GM18498 (cell line): Measurements from ENCODE around the gene RCE1.
A peak's percentile ranks its signal among the peaks of the same experiment; 100 is the strongest.

ENCODE experiments used
- ATAC-seq: cut with Tn5 transposase; IDR thresholded peaks from one replicate; pipeline ENCODE4 v1.9.1; 2021; ENCODE audit warnings: mild to moderate bottlenecking, moderate library complexity; ENCODE audit not compliant: unreplicated experiment

RCE1 gene

DNA sequence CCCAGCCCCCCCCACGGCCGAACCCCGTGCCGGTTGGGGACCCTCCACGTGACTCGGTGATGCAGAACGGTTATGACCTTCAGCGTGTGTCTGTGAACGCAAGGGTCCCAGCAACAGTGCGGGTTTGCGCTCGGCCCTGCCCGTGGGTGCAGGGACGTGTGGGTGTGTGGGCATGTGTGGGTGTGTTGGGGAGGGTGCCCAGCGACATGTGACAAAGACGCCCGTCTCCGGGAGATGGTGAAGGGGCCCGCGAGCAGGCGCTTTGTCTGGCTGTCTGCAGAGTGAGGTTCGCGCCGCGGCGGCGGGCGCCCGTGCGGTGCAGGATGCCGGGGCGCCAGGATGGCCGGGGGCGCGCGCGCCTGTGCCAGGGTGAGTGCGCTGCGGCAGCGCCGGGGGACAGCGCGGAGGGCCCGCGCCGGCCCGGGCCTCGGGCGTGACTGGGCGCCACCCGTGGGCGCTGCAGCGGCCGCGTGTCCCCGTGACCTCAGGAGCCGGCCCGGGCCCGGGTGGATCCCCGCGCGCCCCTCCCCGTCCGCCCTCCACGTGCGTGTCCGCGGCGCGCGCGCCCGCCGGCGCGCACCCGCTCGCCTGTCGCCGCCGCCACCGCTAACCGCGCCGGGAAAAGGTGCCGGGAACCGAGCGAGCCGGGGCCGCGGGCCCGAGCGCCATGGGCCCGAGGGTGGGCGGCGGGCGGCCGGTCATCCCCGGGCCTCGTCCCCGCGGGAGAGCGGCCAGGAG is 13.4 kb downstream of the RCE1 start, which contains the start of gene LRFN4:
TSS of gene LRFN4 (plus strand) at position 569 of the 738 bp plus-strand sequence. CDS start 681 bp downstream, outside the sequence.
- ATAC-seq, result peak; percentile 39

DNA sequence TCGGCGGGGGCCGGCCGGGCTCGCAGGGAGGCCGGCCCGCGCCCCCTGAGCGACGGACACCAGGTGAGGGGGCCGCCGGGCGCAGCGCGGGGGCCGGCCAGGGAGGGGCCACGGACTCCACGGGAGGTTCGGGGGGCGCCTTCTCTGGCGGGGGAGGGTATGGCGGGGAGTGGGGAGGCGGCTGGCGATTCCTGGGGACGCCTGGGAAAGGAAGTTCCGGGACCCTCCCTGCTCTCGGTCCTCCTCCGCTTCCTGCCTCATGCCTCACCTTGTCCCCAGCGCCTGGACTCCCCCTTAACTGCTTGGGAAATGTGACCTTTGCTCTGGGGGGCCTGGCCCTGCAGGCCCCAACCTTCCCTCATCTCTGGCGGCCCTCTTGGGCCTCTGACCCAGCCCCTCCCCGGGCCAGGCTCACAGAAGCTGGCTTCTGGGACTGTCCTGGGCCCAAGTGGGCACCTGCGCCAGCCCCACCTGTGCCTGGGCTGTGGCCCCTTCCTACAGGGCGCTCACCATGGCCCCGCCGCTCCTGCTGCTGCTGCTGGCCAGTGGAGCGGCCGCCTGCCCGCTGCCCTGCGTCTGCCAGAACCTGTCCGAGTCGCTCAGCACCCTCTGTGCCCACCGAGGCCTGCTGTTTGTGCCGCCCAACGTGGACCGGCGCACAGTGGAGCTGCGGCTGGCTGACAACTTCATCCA is 14.1 kb downstream of the RCE1 start:
- peak; percentile 11 for ATAC-seq

DNA sequence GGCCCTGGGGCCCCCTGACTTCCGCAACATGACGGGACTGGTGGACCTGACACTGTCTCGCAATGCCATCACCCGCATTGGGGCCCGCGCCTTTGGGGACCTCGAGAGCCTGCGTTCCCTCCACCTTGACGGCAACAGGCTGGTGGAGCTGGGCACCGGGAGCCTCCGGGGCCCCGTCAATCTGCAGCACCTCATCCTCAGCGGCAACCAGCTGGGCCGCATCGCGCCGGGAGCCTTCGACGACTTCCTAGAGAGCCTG is 14.6 kb downstream of the RCE1 start:
- no peak for ATAC-seq

DNA sequence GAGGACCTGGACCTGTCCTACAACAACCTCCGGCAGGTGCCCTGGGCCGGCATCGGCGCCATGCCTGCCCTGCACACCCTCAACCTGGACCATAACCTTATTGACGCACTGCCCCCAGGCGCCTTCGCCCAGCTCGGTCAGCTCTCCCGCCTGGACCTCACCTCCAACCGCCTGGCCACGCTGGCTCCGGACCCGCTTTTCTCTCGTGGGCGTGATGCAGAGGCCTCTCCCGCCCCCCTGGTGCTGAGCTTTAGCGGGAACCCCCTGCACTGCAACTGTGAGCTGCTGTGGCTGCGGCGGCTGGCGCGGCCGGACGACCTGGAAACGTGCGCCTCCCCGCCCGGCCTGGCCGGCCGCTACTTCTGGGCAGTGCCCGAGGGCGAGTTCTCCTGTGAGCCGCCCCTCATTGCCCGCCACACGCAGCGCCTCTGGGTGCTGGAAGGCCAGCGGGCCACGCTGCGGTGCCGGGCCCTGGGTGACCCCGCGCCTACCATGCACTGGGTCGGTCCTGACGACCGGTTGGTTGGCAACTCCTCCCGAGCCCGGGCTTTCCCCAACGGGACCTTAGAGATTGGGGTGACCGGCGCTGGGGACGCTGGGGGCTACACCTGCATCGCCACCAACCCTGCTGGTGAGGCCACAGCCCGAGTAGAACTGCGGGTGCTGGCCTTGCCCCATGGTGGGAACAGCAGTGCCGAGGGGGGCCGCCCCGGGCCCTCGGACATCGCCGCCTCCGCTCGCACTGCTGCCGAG is 15.1 kb downstream of the RCE1 start:
- no peak for ATAC-seq

DNA sequence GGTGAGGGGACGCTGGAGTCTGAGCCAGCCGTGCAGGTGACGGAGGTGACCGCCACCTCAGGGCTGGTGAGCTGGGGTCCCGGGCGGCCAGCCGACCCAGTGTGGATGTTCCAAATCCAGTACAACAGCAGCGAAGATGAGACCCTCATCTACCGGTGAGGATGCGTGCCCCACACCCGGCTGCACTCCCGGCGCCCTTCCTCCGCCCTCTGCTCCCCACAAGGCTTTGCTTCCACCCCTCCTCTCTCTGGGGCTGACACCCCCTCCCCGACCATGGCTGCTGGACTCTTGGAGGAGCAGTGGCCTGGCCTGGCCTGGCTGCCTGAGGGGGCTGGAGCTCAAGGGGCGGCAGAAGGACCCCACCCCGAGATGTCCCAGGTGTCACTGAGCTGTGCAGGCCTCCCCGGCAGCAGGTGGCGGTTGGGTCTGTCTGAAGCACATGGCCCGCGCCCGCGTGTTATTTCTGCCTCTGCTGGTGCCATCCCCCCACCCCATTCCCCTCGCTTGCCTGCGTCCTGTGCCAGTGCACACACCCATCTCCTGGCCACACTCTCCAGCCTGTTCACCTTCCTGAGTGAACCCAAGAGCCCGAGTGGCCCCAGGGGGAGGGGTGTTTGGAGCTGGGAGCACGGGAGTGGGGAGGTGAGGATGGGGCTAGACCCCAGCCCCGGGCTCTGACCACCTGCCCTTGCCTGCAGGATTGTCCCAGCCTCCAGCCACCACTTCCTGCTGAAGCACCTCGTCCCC is 15.9 kb downstream of the RCE1 start:
- ATAC-seq, result no peak

DNA sequence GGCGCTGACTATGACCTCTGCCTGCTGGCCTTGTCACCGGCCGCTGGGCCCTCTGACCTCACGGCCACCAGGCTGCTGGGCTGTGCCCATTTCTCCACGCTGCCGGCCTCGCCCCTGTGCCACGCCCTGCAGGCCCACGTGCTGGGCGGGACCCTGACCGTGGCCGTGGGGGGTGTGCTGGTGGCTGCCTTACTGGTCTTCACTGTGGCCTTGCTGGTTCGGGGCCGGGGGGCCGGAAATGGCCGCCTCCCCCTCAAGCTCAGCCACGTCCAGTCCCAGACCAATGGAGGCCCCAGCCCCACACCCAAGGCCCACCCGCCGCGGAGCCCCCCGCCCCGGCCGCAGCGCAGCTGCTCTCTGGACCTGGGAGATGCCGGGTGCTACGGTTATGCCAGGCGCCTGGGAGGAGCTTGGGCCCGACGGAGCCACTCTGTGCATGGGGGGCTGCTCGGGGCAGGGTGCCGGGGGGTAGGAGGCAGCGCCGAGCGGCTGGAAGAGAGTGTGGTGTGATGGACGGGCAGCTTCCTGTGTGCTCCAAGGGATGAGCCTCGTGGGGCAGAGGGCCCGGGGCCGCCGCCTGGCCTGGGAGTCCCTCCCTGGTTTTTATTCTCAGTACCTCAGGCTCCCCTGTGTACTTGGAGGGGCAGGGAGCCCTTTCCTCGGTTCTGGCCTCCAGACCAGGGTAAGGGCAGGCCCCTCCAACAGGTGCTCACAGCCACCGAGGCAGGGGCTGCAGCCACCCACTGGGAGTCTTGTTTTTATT is 16.6 kb downstream of the RCE1 start:
- ATAC-seq, result no peak

DNA sequence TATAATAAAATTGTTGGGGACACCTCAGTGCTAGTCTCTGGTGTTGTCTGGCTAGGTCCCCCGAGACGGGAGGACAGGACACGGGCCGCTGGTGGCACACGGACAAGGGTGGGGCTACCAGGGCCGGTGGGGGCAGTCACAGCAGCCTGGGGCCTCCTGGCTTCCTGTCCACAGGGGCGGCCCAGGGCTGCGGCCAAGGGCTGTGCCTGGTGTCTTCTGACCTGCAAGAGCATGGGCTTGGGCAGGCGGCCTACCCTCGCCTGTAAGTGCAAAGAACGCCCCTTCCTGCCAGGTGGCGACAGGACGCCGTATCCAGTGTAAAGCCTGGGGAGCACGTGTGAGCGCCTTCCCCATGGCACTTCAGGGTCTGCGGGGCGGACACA is 17.2 kb downstream of the RCE1 start:
- ATAC-seq, result no peak

DNA sequence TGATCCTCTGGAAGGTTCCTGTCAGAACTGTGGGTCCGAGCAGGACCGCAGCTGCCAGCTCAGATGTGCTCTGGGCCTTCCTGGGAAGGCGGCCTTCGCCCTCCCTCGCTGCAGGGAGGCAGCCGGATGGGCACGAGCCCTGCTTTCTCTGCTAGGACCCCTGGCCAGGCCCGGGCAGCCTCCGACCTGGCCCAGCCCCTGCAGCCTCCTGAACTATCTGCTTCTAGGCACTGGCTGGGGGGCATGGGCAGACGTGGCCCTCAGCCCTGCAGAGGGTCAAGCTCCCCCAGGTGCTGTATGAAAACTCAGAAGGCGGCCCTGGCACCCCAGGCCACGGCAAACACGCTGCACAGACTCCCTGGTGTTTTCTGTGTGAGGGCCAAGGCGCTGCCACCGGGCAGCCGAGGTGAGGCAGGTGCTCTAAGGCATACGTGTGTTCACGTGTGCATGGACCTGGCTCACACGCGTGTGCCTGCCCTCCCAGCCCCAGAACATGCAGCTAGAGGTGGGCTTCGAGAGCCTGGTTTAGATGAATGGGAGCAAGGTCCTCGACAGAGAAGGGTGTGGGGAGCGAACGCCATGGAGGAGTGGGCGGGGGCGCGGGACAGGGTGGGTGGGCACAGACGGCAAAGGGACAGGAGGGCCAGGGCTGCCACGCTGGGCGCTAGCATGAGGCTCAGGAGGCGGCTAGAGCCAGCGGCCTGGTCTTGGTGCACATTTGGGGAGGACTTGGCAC is 18.0 kb downstream of the RCE1 start:
- ATAC-seq, result no peak

DNA sequence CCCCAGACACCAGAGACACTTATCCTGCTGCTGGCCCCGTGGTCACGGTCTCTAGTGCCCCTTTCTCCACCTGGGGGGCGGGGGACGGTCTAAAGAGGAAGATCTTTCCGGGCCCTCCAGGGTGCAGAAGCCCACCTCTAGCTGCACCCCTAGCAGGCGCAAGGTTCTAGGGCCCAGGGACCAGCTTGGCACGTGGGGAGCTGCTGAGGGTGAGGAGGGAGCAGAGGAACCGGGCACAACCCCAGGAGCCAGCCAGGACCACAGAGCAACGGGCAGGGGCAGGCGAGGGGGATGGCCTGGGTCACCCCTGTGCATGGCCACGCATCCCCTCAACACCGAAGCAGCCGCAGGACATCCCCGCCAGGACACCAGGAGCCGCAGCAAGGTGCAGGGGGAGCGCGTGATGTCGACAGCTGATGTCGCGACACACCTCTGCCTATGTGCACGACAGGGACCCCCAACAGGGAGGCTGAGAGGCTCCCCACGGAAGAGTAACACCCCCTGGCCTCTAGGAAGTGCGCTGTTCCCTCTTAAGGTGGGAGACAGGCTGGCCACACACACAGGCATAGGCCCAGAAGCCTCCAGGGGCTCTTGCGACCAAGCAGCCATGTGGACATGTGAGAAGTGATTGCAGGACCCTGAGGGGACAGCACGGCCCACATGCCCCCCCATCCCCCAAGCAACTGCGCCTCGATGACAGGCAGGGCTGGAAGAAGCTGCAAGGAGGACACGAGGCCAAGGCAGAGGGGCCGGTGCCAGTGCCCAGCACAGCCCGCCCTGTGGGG is 18.7 kb downstream of the RCE1 start:
- ATAC-seq, result no peak

DNA sequence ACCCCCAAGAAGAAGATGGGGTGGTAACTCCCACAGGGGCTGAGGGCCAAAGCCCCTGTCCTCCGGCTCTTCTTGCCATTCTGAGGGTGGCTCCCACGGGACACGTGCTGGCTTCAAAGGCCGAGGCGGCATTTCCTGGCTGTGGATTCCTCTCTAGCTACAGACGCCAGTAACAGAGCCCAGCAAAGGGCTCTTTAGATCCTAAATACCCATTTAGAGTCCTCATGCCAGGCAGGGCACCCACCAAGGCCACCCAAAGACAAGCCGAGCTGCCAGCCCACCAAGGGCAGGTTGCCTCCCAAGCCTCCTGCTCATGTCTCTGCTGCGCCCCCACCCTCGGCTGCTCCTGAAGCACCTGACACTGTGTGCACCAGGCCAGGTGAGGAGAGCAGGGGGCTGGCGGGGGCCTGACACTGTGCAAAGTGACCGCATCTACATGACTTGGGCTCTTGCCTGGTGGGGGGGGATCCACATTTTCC is 19.4 kb downstream of the RCE1 start:
- no peak for ATAC-seq

DNA sequence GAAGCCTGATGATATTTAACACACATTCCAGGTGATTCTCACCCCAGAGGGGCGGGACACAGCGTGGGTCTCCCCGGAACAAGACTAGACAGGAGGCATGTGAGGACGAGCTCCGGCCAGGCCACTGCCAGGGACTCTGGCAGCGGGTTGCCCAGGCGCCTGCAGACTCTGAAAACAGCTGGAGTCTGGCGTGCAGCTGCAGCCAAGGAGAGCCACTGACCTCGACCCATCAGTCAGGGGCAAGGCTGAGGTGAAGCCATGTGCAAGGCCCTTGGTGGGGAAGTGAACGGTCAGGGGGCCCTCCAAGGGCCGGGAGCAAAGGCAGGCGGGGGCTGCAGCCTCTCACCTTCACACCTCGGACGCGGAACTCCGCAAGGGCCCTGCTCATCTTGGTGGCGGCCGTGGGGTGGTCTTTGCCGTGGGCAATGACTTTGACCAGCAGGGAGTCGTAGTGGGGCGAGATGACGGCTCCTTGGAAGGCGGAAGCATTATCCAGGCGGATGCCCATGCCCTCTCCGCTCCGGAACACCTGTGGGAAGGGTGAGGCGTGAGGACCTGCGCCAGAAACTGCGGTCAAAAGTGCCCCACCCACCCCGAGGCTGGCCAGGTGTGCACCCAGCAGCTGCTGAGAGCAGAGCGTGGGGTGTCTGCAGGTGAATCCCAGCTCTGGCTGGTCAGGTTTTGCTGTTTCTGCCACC is 20.3 kb downstream of the RCE1 start:
- ATAC-seq, result no peak

DNA sequence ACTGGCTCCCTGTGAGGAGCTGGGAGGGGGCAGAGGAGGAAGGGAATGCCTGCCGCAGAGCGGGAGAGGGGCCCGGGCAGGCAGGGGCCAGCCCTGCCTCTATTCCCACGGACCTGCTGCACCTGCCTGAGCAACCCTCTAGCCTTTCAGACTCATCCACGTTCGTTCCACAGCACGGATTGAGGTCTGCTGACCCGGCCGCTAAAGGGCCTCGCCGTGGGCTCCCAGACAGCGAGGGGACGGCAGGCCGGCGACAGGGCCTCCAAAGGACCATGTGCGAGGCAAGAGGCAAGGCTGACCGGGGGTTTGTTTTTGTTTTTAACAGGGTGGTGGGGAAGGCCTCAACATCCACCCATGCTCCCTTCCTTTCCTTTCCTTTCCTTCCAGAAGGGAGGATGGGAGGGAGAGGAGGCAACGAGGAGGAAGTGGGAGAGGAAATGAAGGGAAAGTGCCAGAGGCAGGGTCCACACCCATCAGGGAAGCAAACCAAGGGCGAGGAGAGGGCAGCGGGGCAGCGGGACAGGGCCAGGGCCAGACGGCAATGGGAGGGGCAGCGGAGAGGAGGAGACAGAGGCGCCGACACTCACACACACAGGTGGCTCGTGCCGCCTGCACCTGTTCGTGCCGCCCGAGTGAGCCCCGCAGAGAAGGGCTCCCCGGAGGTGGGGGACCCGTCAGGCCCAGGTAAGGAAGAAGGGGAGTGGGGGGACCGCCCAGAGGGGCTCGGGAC is 21.1 kb downstream of the RCE1 start:
- ATAC-seq, result no peak

DNA sequence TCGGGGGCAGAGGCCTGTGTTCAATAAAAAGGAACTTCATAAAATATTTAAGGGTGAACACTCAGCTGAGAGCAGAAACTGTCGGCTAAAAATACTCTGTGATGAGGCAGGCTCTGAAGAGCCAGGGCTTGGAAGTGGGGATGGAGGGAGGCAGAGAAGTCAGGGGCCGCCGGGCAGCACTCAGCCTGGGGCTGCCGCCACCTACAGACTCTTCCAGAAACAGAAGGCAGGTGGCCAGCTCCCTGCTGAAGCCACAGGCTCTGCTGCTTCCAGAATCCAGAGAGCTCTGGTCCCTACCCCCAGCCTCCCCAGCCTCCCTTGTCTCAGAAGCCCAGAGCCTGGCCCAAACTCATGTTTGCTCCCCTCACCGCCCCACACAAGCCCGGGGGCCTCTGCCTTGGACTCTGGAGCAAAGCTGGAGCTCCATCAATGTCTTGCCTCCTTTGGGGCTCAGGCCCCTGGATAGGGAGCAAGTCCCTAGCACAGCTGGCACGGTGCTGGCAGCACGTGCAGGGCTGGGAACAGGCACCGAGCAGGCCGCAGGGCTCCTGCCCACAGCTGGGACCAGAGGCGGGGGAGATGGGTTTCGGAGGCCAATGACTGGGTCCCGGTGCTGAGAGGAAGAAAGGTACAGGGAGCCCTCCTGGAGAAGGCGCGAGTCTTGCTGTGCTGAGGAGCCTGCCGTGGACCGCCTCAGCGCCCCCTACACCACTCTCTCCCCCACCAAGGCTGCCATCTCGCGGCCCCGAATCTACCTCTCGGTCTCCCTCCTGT is 21.9 kb downstream of the RCE1 start:
- ATAC-seq, result no peak

DNA sequence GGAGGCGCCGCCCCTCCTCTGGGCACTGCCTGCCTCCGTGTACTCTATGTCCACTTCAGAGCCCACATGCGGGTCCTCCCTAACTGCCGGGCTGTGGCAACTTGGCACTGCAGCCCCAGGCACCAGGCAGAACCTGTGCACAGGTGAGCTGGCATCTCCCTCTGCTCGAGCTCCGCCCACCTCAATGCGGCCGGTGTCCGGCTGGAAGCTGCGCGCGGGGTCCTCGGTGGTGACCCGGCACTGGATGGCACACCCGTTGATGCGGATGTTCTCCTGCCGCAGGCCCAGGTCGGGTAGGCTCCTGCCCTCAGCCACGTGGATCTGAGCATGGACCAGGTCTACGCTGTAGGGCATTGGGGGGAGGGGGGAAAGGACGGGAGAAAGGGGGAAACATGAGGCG is 22.8 kb downstream of the RCE1 start:
- no peak for ATAC-seq

DNA sequence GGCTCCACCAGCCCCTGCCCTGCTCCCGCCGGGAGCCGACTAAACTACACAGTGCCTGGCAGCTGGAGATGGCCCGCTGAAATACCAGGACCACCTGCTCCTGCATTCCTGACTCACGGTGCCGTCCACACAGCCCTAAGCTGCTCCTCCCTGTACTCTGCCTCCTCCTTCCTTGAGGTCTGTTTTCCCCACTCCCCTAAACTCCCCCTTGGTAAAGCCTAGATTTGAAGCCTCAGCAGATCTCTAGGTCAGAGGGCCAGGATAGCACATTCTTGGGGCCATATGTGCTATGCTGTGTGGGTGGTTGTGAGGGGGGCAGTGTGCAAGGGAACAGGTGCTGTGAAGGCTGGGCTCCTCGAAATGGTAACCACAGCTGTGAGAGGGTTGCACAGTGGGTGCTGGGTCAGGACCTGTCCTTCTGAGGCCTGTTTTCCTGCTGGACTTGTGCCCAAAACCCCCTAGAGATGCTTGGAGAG is 23.3 kb downstream of the RCE1 start:
- no peak for ATAC-seq

DNA sequence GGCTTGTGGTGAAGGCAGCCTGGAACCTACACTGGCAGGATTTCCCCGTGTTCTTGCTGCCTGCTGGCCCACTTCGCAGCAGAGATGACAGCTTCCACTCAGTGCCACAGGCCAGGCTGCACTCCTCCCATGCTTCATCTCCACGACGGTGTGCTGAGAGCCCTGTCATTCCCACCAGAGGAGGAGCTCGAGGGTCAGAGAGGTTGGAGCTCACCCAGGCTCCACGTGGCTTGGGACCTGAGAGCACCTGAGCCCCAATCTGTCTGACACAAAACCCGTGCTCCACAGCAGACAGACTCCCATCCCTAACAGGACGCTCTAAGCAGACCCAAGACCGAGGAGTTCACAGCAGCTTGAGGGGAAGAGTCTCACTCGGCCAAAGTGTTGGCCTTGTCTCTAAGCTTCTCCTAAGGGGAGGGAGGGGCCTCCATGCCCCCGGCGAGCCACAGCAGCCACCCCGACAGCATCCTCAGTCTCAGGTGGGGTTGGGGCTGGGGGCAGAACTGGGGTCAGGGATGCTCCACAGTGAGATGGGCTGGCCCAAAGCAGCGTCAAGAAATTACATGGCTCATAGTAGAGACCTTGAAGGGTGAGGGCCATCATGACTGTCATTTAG is 24.3 kb downstream of the RCE1 start:
- no peak for ATAC-seq
